Right renal pelvis (tissue), 4 donors: ENCODE measurements around the gene CPSF6. TPM values are rescaled to one million over a fixed set of nuclear protein-coding genes. Genes with fewer than 3 reads are reported as not detected.
"Not testable (repeated sequence)": the region's sequence is repeated elsewhere in the genome, so short reads cannot be mapped to it uniquely, and the experiment has no call there.

ENCODE experiments used
- DNase-seq, 4 donors: peaks; one replicate each; pipeline ENCODE4 v3.0.0-alpha.2; 2013; ENCODE audit warnings: low read depth in 4 of 4, low spot score in 3 of 4, missing footprints in 1 of 4
- polyA plus RNA-seq, 4 donors: library from polyadenylated mRNA; unstranded; fragments of 120-200 nt; gene quantifications; one replicate each; pipeline ENCODE4 v1.2.1, GENCODE V29; 2013; ENCODE audit not compliant: insufficient read length in 4 of 4

The CPSF6 gene
- polyA plus RNA-seq, 4 donors = 93.4 to 121 (median 110) TPM

GRCh38 chr12:69254046-69254445 is 14.7 kb downstream of the CPSF6 start:
- DNase-seq = no peak

- no peak for DNase-seq
These were observed 15.5 kb downstream of the CPSF6 start for GRCh38 chr12:69254862-69255261.

GRCh38 chr12:69258655-69259054 is 19.3 kb downstream of the CPSF6 start:
- DNase-seq = no peak

- DNase-seq = no peak
These were observed 23.1 kb downstream of the CPSF6 start for GRCh38 chr12:69262264-69262974.

DNA sequence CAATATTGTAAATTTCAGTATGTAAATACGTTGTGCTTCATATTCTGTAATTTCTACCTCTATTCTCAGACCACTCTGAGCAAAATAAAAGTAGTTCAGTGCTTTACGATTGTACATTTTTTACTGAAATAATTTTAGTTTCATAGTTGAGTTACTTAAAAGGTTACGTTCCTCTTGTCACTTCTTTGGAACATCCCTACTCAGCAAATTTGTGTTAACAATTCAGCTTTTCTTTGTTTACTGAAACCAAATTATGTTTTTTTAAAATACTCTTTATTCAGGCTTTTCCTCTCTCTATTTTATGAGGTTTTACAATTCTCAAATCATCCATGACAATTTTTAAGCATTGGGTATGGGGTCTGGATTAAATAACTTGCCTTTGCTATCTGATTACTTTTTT is 25.8 kb downstream of the CPSF6 start:
- no peak for DNase-seq

DNA sequence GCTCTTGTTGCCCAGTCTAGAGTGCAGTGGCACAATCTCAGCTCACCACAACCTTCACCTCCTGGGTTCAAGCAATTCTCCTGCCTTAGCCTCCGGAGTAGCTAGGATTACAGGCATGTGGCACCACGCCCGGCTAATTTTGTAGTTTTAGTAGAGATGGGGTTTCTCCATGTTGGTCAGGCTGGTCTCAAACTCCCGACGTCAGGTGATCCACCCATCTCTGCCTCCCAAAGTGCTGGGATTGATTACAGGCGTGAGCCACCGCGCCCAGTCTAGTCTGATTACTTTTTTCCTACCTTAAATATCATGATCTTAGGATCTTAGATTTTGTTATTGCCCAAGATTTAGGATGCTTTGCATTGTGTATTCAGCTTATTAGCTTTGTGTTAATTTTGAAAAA is 26.3 kb downstream of the CPSF6 start:
- not testable (repeated sequence) for DNase-seq

DNA sequence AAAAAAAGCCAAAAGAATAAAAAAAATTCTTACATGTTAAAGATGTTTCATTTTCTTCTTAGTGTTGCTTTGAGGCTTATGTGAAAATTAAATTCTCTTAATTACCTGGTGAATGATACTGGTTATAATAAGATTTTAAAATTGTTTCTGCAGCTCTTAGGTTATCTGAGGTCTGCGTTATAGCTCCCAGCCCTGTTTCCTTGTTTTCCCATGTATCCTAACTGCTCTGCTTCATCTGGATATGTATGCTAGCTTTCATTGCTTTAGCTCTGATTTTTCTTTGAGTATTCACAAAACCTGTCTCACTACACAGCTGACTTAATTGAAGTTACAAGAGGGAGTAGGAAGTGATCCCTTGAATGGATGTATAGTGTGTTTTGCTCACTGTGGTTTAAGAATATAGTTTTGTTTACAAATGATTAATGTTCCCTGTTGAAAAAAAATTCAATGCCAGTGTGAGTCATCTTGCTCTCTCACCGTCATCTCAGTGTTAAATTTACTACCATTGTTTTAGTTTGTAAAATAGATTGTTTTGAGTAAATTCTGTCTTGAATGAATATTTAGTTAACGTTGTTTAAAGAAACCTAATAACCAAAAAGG is 26.8 kb downstream of the CPSF6 start:
- DNase-seq = no peak

- DNase-seq = no peak
These were observed 30.4 kb downstream of the CPSF6 start for GRCh38 chr12:69269736-69270135.

DNA sequence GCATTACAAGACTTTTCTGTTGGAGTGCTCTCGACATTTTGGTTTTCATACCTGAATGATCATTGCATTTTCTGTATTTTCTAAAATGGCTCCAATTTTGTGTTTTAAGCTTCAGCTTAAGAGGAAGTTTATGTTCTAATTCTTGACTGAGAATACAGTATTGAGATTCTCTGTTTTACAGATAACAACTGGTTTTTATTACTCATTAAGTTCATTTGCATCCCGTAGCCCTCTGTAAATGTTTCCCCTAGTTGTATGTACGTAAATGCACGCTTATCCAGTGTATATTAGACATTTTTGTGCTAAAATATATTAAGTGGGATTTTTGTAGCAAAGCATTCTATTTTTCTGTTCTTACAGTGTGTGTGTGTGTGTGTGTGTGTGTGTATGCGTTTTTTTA is 33.1 kb downstream of the CPSF6 start:
- DNase-seq = no peak

DNA sequence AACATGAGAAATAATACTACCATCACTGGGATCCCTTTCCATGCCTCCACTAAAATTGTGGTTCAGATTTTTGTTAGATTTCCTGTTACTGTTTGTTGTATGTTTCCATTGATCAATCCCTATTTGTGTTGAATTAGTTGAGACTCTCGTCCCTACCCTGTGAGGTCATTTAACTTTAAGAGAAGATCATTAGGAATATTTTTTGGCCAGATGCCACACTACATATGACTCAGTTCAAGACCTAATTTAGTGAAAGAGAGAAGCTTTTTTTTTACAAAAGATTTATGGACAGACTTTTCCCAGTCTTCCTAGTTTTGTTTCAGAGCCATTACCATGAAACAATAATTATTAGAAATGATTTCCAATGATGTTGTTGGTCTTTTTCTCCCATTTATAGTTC is 35.5 kb downstream of the CPSF6 start:
- DNase-seq = no peak

GRCh38 chr12:69275471-69275891 is 36.1 kb downstream of the CPSF6 start:
- no peak for DNase-seq

DNA sequence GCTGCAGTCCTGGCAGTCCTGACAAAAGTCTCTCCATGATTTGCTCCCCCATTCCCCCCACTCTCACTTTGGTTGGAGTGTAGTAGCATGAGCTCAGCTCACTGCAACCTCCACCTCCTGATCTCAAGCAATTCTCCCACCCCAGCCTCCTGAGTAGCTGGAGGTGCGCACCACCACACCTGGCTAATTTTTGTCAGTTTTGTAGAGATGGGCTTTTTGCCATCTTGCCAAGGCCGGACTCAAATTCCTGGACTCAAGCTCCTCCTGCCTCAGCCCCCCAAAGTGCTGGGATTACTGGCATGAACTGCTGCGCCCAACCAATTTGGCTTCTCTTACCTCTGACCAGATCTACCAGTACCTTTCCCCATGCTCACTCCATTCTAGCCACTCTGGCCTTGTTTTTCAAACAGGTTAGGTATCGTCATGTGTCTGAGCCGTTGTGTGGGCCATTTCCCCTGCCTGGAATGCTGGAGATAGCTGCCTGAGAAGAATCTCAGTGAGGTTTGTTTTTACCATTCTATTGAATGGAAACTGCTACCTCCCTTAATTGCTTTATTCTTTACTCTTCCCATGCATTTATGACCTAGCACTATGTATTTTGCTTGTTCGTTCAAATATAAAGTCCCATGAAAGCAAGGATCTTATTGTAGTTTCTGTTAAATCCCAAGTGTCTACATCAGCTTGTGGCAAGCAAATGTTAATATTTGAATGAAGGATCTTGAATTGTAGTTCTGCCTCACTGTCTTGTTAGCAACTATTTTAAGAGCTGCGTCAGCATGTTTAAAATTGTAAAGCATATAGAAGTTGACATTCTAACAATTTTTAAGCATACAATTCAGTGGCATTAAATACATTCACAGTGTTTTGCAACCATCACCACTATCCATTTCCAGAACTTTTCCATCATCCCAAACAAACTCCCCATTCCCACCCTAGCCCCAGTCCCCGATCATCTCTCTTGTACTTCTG is 39.7 kb downstream of the CPSF6 start:
- DNase-seq = no peak

GRCh38 chr12:69284131-69284530 is 44.8 kb downstream of the CPSF6 start:
- peak; percentile 17 to 26 (median 23) for DNase-seq

DNA sequence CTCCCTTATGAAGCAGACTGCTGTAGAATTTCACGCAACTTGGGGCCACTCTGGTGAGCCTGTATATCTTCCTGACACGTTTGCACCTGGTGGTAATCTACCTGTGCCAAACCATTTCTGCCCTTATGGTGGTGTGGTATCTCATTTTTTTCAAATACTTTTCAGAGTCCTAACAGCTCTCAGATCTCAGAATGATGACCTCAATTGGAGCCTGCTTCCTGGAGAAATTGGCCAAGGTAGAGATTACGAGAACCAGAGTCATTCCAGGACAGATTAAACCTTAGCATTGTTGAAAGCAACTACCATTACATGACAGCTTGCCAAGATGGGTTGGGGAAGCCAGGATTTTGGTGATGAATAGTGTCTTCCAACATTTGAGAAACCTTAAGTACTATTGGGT is 48.2 kb downstream of the CPSF6 start:
- no peak for DNase-seq

DNA sequence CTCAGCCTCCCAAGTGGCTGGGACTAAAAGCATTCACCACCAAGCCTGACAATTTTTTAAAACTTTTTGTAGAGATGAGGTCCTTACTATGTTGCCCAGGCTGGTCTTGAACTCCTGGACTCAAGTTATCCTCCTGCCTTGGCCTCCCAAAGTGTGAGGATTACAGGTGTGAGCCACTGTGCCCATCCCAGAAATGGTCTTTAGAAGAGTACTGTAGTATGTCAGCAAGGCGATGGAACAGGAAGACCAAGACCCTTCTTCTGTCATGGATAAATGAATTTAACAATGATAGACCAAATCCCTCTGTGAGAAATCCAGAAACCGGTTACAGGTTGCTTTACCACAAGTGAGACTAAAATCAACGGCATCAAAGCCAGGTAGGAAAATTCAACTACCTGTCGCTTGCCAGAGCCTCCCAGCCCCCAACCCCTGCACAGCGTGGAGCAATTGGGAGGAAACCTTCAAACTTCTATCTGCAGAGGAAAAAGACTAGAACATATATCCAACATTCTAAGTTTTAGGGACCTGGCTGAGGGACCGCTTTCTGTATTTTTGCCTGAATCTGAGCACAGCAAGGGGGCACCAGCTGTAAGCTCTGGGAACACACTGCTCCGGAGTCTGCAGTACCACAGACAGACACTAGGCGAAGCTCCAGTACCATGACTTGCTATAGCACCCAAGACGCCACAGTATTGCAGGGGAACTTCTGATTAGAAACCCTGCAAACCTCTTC is 51.3 kb downstream of the CPSF6 start:
- DNase-seq = peak; percentile 39 to 69 (median 58)

DNA sequence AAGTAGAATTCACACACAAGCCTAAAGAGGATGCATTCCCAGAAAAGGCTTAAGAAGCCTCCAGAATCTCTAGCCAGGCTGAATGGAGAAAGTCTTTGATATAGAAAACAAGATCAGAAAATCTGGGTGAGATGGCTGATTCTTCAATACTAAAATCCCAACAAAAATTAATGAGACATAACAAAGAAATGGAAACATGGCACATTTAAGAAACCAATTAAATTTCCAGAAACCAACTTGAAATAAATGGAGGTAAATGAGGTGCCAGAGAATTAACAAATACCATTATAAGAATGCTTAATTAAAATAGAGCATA is 51.9 kb downstream of the CPSF6 start:
- DNase-seq = no peak

- no peak for DNase-seq
These were observed 58.8 kb downstream of the CPSF6 start for GRCh38 chr12:69298133-69298532.

DNA sequence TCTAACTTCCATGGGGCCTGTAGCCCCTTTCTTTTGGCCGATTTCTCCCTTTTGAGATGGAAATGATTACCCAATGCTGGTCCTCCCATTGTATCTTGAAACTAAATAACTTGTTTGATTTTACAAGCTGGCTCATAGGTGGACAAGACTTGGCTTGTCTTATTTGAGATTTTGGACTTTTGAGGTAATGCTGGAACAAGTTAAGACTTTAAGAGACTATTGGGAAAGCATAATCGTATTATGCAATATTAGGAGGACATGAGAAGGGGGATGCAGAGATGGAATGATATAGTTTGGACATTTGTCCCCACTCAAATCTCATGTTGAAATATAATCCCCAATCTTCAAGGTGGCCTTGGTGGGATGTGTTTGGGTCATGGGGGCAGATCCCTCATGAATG is 59.6 kb downstream of the CPSF6 start:
- no peak for DNase-seq

GRCh38 chr12:69304284-69304683 is 64.9 kb downstream of the CPSF6 start:
- no peak for DNase-seq

DNA sequence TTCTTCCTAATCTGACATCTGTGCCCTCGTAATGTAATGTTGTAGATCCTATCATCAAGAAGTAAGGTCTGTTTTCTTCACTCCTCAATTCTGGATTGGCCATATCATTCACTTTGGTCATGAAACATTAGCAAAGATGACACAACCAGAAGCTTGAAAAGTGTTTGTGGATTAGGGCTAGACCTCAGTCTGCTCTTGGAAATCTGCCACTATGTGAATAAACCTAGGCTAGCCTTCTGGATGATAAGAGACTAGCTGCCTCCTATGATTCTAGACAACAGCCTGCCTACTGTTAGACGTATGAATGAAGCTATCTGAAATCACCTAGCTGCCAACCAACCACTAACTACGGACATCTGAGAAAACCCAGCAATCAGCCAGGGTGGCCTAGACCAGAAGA is 70.1 kb downstream of the CPSF6 start:
- no peak for DNase-seq

DNA sequence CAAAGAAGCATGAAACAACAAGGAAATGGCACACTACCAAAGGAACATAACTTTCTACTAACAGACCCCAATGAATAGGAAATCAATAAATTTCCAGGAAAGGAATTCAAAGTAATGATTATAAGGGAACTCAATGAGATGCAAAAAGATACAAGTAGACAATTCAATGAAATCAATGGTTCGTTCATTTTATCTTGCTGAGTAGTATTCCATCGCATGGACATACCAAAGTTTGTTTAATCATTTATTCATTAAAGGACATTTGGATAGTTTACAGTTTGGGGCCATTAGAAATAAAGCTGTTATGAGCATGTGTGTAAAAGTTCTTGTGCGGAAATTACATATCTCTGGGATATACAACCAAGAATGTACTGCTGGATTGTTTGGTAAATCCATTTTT is 73.8 kb downstream of the CPSF6 start:
- no peak for DNase-seq
